Osteocyte (in vitro differentiated cells): ENCODE results near the gene CAMK2D. TPM values are rescaled to one million over a fixed set of nuclear protein-coding genes. Genes with fewer than 3 reads are reported as not detected.

ENCODE experiments used
- DNase-seq: peaks from one replicate; pipeline ENCODE4 v3.0.0; 2021; ENCODE audit warnings: mixed read lengths; ENCODE audit not compliant: unreplicated experiment; ENCODE audit errors: extremely low spot score
- H3K27ac Mint-ChIP-seq: one replicate; pipeline ENCODE4 v1.8.0; 2021; ENCODE audit warnings: mild to moderate bottlenecking, mixed read lengths; ENCODE audit not compliant: unreplicated experiment
- H3K27me3 Mint-ChIP-seq: one replicate; pipeline ENCODE4 v1.8.0; 2021; ENCODE audit warnings: mixed read lengths; ENCODE audit not compliant: unreplicated experiment
- H3K36me3 Mint-ChIP-seq: one replicate; pipeline ENCODE4 v1.8.0; 2021; ENCODE audit warnings: mixed read lengths; ENCODE audit not compliant: unreplicated experiment
- H3K4me1 Mint-ChIP-seq: one replicate; pipeline ENCODE4 v1.8.0; 2021; ENCODE audit warnings: mixed read lengths; ENCODE audit not compliant: unreplicated experiment
- H3K4me3 Mint-ChIP-seq: one replicate; pipeline ENCODE4 v1.8.0; 2021; ENCODE audit warnings: mild to moderate bottlenecking, moderate library complexity, mixed read lengths; ENCODE audit not compliant: unreplicated experiment
- H3K9me3 Mint-ChIP-seq: one replicate; pipeline ENCODE4 v1.8.0; 2021; ENCODE audit warnings: mixed read lengths; ENCODE audit not compliant: unreplicated experiment
- CTCF ChIP-seq: fragments of 200-600 bp; sonication (generic); IDR thresholded peaks from 2 replicates; pipeline ENCODE4 v1.5.0; 2021; ENCODE audit warnings: antibody characterized with exemption, mild to moderate bottlenecking, moderate library complexity
- total RNA-seq: library from RNA; stranded (reverse); gene quantifications from 2 replicates; pipeline ENCODE4 v1.2.1, GENCODE V29; 2021

The CAMK2D gene
- total RNA-seq, 1 donor from 2014 or later: 84.3 TPM

GRCh38 chr4:113790478-113790877, 28.9 kb upstream of the CAMK2D start:
- Mint-ChIP-seq H3K4me3 (no peak overlapping the region), H3K4me1 (no peaks in the 10 kb centered on the region), H3K36me3 (peaks cover 10% of the 10 kb centered on the region), H3K9me3 (peaks cover 20% of the 10 kb centered on the region), H3K27ac (no peak overlapping the region), H3K27me3 (no peaks in the 10 kb centered on the region)
- no peak for DNase-seq
- no peak for TF ChIP-seq CTCF

- no peaks in the 10 kb centered on the region for H3K27me3 Mint-ChIP-seq
- peaks cover 10% of the 10 kb centered on the region for H3K36me3 Mint-ChIP-seq
- peaks cover 15% of the 10 kb centered on the region for H3K9me3 Mint-ChIP-seq
- no peak overlapping the region for H3K4me3 Mint-ChIP-seq
- DNase-seq: no peak
- H3K27ac Mint-ChIP-seq: no peak overlapping the region
- no peak for TF ChIP-seq CTCF
- peaks cover 11% of the 10 kb centered on the region for H3K4me1 Mint-ChIP-seq
These were observed 27.4 kb upstream of the CAMK2D start for GRCh38 chr4:113788888-113789287.

- peaks cover 25% of the 10 kb centered on the region for H3K4me1 Mint-ChIP-seq
- H3K36me3 Mint-ChIP-seq: no peaks in the 10 kb centered on the region
- no peak overlapping the region for H3K4me3 Mint-ChIP-seq
These were observed 24.2 kb upstream of the CAMK2D start for GRCh38 chr4:113785781-113786180.

GRCh38 chr4:113784497-113785250, 23.1 kb upstream of the CAMK2D start:
- H3K4me1 Mint-ChIP-seq: peaks cover 25% of the 10 kb centered on the region
- no peaks in the 10 kb centered on the region for H3K27me3 Mint-ChIP-seq
- H3K9me3 Mint-ChIP-seq: peaks cover 5% of the 10 kb centered on the region
- H3K4me3 Mint-ChIP-seq: no peak overlapping the region
- no peak for TF ChIP-seq CTCF
- no peak for DNase-seq
- peak overlapping the region; percentile 47 for H3K27ac Mint-ChIP-seq
- H3K36me3 Mint-ChIP-seq: no peaks in the 10 kb centered on the region

More at GRCh38 chr4:113785781-113786180, 24.2 kb upstream of the CAMK2D start:
- Mint-ChIP-seq H3K27ac (no peak overlapping the region), H3K9me3 (peaks cover 5% of the 10 kb centered on the region), H3K27me3 (no peaks in the 10 kb centered on the region)
- no peak for DNase-seq
- no peak for TF ChIP-seq CTCF

GRCh38 chr4:113783701-113784100, 22.2 kb upstream of the CAMK2D start:
- Mint-ChIP-seq H3K4me1 (peaks cover 25% of the 10 kb centered on the region), H3K27ac (peak overlapping the region; percentile 2), H3K36me3 (no peaks in the 10 kb centered on the region), H3K4me3 (no peak overlapping the region), H3K9me3 (peaks cover 5% of the 10 kb centered on the region), H3K27me3 (no peaks in the 10 kb centered on the region)
- no peak for TF ChIP-seq CTCF
- DNase-seq: no peak
